Midbrain (tissue), 1 donor: Measurements from ENCODE around the gene STIMATE.
A peak's percentile ranks its signal among the peaks of the same experiment; 100 is the strongest.

ENCODE experiments used
- DNase-seq: peaks from one replicate; lab custom pipeline; 2025; lab: John Stamatoyannopoulos, UW

The STIMATE gene

GRCh38 chr3:52893723-52894122, 3.6 kb downstream of the STIMATE start:
- DNase-seq, result no peak

- DNase-seq, result no peak
Measured at GRCh38 chr3:52892625-52893311, 4.6 kb downstream of the STIMATE start.

- no peak for DNase-seq
Measured at GRCh38 chr3:52892290-52892624, 5.1 kb downstream of the STIMATE start.

GRCh38 chr3:52891615-52892081, 5.7 kb downstream of the STIMATE start:
- peak; percentile 27 for DNase-seq

DNA sequence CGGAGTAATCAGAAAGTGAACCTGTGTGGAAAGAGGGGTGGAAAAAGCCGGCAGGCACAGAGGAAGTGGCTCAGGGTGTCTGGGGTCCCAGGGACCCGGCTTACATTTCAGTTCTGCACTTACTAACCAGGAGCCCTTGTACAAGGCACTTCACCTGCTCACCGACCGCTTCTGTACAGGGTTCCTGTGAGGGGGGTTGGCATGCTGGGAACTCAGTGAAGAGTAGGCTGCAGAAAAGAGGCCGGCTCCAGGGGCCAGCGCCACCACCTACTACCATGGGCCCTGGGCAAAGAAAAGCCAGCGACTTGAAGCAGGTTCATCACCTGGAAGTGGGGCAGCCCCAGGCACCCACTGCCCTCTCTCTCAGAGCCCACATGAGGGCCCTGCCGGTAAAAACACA, 6.2 kb downstream of the STIMATE start:
- no peak for DNase-seq

DNA sequence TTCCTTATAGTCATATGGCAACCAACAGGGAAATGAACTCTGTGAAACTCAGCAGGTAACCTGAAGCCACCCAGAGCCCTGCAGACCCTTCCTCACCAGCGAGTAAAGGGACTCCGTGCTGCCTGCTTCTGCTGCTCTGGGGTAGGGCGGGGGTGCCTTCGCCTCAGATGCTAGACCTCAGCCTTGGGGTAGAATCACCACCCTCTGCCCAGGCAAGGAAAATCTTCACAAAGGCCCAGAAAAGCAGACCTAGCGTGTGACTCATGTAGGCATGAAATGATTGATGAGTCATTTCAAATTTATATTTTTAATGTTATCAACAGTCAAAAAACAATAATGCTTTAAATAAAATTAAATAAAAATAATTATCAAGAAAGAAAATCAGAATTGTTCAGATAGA, 6.6 kb downstream of the STIMATE start:
- DNase-seq, result no peak

DNA sequence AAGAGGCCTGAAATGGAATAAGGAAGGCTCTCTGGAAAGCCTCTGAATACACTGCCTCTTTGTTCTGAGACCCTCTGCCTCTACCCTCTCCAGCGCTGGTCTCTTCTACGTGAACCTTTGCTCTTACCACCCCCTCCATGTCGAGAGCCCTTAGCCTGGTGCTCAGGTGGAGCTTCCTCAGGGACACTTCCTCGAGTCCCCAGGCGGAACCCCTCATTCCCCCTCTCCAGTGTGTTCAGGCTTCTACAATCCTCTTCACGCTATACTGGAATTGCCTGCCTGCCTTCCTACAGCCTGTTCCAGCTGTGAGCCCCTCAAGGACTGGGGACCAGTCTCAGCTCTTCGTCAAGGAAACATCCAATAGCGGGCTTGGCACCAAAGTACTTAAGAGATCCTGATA, 7.4 kb downstream of the STIMATE start:
- no peak for DNase-seq

DNA sequence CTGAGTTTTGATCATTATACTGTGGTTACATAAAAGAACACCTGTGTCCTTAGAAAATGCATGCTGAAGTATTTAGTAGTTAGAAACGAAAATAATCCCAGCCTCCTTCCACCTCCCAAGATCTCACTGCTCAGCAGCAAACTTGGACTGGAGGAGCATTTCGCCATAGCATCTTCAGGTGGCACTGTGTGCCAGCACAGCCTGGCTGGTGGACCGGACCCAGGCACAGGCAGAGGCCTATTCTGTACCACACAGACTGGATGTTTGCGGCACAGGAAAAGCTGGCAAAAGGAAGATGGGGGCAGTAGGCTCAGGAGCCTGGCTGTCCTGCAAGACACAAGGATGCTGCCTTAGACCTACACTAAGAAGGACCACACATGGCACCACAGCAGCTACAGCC, 10.2 kb downstream of the STIMATE start:
- no peak for DNase-seq

DNA sequence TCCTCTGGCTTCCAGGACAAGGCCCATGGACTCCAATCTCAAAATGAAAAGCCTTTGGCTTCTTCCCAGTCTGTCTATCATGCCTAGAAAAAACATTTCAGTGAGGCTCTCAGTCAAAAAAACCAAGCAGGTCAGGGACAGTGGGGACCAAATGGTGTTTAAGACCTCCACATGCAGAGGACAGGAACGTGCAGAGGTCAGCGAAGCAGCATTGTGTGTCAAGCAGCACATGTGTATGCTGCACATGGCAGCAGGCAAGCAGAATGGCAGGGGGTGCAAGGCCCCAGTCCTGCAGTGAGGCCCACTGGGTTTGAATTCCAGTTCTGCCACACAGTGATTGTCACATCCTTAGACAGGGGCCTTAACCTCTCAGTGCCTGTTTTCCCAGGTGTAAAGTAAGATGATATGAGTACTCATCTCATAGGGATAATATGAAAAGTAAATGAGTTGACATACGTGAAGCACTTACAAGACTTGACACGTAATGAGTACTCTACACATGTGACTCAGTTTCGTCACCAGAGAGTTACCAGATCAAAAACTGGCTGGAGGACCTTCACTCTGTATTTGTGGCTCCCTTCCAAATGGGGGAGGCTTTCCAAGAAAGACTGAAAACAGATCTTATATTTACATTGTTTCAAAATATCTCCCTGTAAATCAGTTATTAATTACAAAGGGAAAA, 11.2 kb downstream of the STIMATE start:
- no peak for DNase-seq

- no peak for DNase-seq
Measured at GRCh38 chr3:52882377-52882776, 15.0 kb downstream of the STIMATE start.

DNA sequence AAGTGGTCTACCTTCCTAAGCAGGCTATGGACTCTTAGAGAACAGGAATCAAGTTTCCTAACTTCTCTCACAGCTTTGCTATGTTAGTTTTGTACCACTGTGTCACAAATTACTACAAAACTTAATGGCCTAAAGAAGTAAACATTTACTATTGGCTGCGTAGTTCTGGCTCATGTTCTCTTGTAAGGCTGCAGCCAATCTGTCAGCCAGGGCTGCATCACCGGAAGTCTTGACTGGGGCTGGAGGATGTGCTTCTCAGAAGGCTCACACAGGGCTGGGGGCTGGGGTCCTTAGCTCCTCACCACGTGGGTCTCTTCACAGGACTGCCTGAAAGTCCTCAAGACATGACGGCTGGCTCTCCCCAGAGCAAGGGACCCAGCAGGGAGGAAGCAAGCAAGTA, 15.5 kb downstream of the STIMATE start:
- no peak for DNase-seq

DNA sequence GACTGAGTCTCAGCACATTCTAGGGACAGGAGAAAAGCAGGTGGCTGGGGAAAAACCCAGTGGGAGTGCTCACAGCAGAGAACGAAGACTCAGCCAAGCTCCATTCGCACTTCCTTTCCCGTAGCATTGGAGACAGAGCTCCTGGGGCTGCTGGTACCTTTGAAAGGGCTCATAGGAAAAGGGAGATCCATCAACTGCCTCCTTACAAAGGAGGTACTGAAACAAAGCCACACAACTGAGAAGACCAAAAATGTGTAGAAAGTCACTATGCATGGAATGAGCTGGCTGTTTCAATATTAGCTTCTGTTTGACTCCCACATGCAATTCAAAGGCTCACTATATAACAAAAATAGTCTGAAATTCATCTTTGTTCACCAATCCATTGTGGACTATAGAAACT, 16.9 kb downstream of the STIMATE start:
- DNase-seq, result no peak

DNA sequence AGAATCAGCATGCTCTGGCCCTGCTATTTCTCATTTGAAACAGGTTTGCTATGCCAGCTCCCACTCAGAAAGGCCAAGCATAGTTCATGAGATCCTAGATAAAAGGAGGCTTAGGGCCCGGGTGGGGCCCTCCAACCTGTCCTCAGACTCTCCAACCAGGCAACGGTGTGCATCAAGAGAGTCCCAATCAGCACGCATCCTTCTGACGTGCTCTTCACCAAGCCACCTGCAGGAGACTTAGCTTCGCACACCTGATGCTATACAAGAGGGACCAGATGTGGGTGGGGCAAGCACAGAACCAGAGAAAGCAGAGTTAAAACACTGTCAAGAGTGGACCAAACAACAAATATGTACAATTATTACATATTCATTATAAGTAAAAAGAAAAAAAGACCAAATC, 17.3 kb downstream of the STIMATE start:
- DNase-seq, result no peak

DNA sequence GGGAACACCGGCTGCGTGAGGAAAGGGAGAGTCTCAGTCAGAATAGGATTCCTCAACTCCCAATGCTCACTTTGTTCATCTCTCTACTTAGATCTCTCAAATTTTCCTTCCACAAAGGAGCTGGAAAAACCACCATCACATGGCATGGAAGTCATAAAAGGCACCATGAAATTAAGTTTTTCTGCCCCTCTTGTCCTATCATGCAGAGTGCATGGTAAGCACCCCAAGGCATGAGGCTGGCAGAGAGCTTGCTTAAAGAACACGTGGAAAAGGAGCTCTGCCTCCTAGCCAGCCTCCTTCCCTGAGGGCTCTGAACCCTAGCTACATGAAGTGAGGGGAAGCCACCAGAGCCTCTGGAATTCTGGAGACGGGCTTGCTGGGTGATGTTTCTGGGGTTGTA, 17.8 kb downstream of the STIMATE start:
- no peak for DNase-seq

GRCh38 chr3:52879090-52879489, 18.3 kb downstream of the STIMATE start:
- no peak for DNase-seq

DNA sequence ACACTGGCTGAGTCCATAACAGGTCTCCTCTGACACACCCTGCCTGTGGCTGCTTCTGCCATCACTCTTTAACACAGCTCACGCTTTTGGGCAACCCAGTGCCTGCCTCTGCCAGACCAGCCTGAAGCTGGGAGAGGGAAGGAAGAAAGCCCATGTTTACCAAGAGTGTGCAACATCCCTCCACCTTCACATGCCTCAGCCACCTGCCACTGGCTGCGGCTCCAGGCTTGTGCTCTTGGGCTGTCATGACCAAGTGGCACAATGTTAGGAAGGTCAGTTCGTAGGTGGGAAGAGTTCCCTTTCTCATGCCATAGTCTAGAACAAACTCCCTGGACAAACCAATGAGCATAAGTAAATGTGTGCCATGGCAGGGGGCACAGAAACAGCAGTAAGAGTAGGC, 20.3 kb downstream of the STIMATE start:
- no peak for DNase-seq

GRCh38 chr3:52874864-52875587, 22.3 kb downstream of the STIMATE start:
- no peak for DNase-seq

GRCh38 chr3:52874160-52874701, 23.1 kb downstream of the STIMATE start:
- DNase-seq, result no peak

DNA sequence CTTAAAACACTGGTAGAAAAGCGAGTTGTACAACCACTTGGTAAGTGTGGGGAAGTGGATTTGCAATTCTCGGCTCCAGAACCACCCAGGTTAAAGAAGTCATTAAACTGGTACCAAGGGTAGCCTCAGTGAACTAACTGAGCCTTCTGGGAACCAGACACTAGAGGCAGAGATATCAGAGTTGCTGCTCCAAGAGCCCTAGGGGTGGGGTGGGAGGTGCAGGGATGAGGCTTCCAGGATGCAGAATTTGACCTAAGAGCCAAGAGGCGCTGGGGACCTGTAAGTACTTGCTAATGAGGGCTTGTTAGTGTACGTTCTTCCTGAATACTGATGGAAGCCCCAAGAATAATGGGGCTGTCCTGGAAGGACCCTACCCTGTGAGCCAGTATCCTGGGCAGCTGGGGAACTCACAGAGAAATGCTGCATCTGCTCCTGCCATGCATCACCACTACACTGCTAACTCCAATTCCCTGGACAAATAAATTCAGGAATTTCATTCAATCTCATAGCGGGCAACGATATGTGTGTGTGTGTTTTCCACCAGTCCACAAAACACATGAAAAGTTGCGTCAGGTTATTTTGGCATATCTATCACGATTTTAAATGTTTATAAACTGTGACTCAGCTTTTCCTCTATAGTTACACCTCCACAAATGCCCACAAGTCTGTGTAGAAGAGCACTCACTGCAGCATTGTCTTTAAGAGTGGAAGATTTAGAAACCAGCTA, 23.8 kb downstream of the STIMATE start:
- no peak for DNase-seq

DNA sequence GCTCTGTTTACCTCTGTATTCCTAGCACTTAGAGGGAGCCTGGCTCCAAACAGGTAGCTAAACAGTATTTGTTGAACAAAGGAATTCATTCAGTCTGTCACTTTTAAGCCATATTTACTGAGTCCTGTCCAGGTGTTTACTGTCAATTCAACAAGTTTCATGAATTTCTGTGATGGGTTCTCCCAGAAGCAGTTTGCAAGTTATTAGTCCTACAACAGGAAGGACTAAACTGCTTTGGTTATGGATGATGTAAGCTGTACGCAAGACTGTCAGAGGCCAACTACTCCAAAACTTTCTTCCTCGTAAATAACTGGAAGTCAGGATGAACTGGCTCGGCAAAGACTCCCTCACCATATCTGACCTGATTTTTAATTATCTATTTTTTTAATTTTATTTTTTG, 25.1 kb downstream of the STIMATE start:
- DNase-seq, result no peak

- no peak for DNase-seq
Measured at GRCh38 chr3:52871761-52872160, 25.6 kb downstream of the STIMATE start.

DNA sequence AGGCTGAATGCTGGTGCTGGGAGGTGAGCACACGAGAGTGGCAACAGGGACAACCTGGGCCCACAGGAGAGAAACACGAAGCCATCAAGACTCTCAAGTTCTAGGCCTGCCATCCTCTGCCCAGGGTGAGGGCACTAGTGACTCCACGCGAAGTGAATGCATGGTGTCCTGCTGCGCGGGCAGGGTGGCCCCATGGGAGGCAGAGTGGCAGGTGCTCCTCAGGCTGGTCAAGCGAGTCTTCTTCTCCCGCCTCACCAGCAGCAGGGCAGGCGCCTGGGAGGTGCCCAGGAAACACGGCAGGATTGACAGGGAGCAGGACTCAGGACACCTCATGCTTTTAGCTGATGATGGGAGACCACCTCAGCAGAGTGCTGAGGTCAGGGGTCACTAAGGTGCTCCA, 26.9 kb downstream of the STIMATE start:
- DNase-seq, result no peak
